DMS53 treated with DMSO at 0.1 percent for 48 hours (cell line): ENCODE measurements around the gene CACFD1.

Experiments used
- DNase-seq: peaks from one replicate; lab custom pipeline; 2025; ENCODE audit not compliant: unreplicated experiment; lab: John Stamatoyannopoulos, UW

The CACFD1 gene

GRCh38 chr9:133459476-133460404 is at the start of gene CACFD1:
Gene CACFD1 (plus strand): TSS chr9:133459978. CDS start chr9:133460067, 89 bp downstream.
- peak; percentile 98 for DNase-seq

- no peak for DNase-seq
Measured at GRCh38 chr9:133415170-133415569, 44.6 kb upstream of the CACFD1 start.

GRCh38 chr9:133417541-133418461 is 42.0 kb upstream of the CACFD1 start, which contains the start of gene REXO4:
Gene REXO4 (minus strand): TSS chr9:133418010. CDS start chr9:133417844, 166 bp downstream.
- DNase-seq, result peak; percentile 51

GRCh38 chr9:133419005-133419404 is 40.8 kb upstream of the CACFD1 start:
- no peak for DNase-seq

GRCh38 chr9:133420392-133420827 is 39.4 kb upstream of the CACFD1 start:
- DNase-seq, result no peak

GRCh38 chr9:133421615-133422542 is 37.9 kb upstream of the CACFD1 start, which contains the start of gene ADAMTS13:
Gene ADAMTS13 (plus strand): TSS chr9:133422367. CDS start chr9:133422444, 77 bp downstream.
- no peak for DNase-seq

- no peak for DNase-seq
Measured at GRCh38 chr9:133423216-133423615, 36.6 kb upstream of the CACFD1 start.

- no peak for DNase-seq
Measured at GRCh38 chr9:133424187-133424586, 35.6 kb upstream of the CACFD1 start.

- DNase-seq, result no peak
Measured at GRCh38 chr9:133425049-133425632, 34.6 kb upstream of the CACFD1 start.

- DNase-seq, result no peak
Measured at GRCh38 chr9:133426011-133426410, 33.8 kb upstream of the CACFD1 start.

GRCh38 chr9:133427658-133428348 is 32.0 kb upstream of the CACFD1 start:
- no peak for DNase-seq

GRCh38 chr9:133428617-133429101 is 31.1 kb upstream of the CACFD1 start:
- peak; percentile 53 for DNase-seq

GRCh38 chr9:133429214-133429613 is 30.6 kb upstream of the CACFD1 start:
- no peak for DNase-seq

- no peak for DNase-seq
Measured at GRCh38 chr9:133429641-133430161, 30.1 kb upstream of the CACFD1 start.

GRCh38 chr9:133430244-133430643 is 29.5 kb upstream of the CACFD1 start:
- no peak for DNase-seq

- DNase-seq, result no peak
Measured at GRCh38 chr9:133433351-133433843, 26.4 kb upstream of the CACFD1 start.

- no peak for DNase-seq
Measured at GRCh38 chr9:133436681-133437080, 23.1 kb upstream of the CACFD1 start.

- DNase-seq, result no peak
Measured at GRCh38 chr9:133437753-133438531, 21.8 kb upstream of the CACFD1 start.
